ENCODE data around the gene AGPAT3. TPM values are rescaled to one million over a fixed set of nuclear protein-coding genes. Genes with fewer than 3 reads are reported as not detected.

The AGPAT3 gene
- total RNA-seq, 1 experiment from 2014 or later = 13.0 TPM

DNA sequence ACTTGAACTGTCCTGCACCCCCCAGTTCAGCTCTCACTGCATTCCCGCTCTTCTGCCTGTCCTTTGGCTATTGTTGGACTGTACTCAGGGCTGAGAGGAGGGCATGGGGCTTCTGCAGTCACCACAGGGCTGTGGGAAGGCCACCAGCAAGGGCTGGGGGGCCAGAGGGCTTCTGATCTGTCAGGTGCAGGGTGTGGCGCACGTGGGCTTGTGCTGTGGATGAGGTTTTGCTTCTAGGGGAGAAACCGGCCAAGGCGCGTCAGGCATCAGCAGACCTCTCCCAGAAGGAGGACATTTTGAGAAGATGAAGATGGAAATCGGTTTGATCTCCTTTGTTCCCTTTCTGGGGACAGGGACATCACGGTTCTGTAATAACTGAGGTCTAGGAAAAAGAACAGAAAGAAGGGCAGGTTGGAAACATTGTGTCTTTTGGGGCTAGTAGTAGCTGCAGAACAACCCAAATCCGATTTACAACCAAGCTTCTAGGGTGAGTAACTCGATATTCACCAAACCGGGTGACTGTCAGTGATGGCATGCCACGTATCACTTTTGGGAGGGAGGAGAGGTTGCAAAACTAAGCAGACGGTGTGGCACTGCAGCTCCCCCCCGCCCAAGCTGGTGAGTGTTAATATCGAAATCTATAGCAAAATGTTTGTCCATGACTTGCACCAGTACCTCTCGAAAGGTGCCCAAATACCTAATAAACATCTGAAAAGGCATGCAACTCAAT, 40.9 kb downstream of the AGPAT3 start:
- no peak overlapping the region for H3K23ac ChIP-seq (ENCODE audit: insufficient read length, low read depth, low read length)
- H3K18ac ChIP-seq (ENCODE audit: insufficient read length, low read depth, low read length) = no peak overlapping the region
- H2BK15ac ChIP-seq (ENCODE audit: low read depth, low read length) = no peak overlapping the region
- H3K27ac ChIP-seq (ENCODE audit: insufficient read length, low read depth, low read length) = no peak overlapping the region
- H3K4ac ChIP-seq (ENCODE audit: low read depth, low read length) = no peak overlapping the region
- TF ChIP-seq CTCF (conservative IDR thresholded peaks at IDR 0.05) = no peak
- Mint-ChIP-seq H3K27me3 (ENCODE audit: low read depth) (peaks cover 1% of the 10 kb centered on the region; the same call in 1 of the 2 replicates), H3K4me3 (no peak overlapping the region), H3K4me1 (peaks cover 8 to 11% of the 10 kb centered on the region in 2 experiments), H3K36me3 (ENCODE audit: insufficient read depth in 1 of 3, low read depth in 3 of 3) (0 out of 7 replicates have a peak, but pooled peaks cover 0 to 1% (median 0%) of the 10 kb centered on the region in 3 experiments), H3K9me3 (no peaks in the 10 kb centered on the region), H3K27ac (no peak overlapping the region)
- H4K8ac ChIP-seq (replicated peaks; ENCODE audit: insufficient read length, low read depth, low read length) = no peak overlapping the region
- H4K5ac ChIP-seq (ENCODE audit: insufficient read length, low read depth, low read length) = no peak overlapping the region
- no peak overlapping the region for H2BK20ac ChIP-seq (ENCODE audit: low read depth, low read length, poor library complexity, severe bottlenecking)
- no peak for DNase-seq
- H4K91ac ChIP-seq (ENCODE audit: insufficient read length, low read depth, low read length) = no peak overlapping the region
- no peaks in the 10 kb centered on the region for H4K20me1 ChIP-seq (ENCODE audit: control insufficient read depth, insufficient read depth, insufficient read length)
- no peaks in the 10 kb centered on the region for H3K79me1 ChIP-seq (ENCODE audit: insufficient read depth, low read depth, low read length, poor library complexity, severe bottlenecking)
- no peak overlapping the region for H3K4me2 ChIP-seq (ENCODE audit: insufficient read depth, insufficient read length, low read length)
- WGBS (ENCODE audit: extremely low coverage, insufficient read length, low lambda C conversion rate) = no CpG with 5 or more reads among the region's 16 CpGs
- H3T11ph ChIP-seq (ENCODE audit: low read length) = no peak overlapping the region
- H3K14ac ChIP-seq (ENCODE audit: insufficient read depth, low read length) = no peak overlapping the region
- H2BK12ac ChIP-seq (ENCODE audit: insufficient read length, low read depth, low read length) = no peak overlapping the region
- H3K9me3 ChIP-seq (ENCODE audit: control insufficient read depth, low read depth, low read length) = no peaks in the 10 kb centered on the region
- no peaks in the 10 kb centered on the region for H3K4me1 ChIP-seq (ENCODE audit: insufficient read depth, low read length)
- no peaks in the 10 kb centered on the region for H3K23me2 ChIP-seq (ENCODE audit: insufficient read length, low read depth, low read length, poor library complexity, severe bottlenecking)
- H3K56ac ChIP-seq (ENCODE audit: insufficient read length, low read depth, low read length) = no peak overlapping the region
- no peak overlapping the region for H2BK120ac ChIP-seq (ENCODE audit: low read depth, low read length, poor library complexity, severe bottlenecking)
- H2BK5ac ChIP-seq (ENCODE audit: insufficient read length, low read length) = no peak overlapping the region
- no peaks in the 10 kb centered on the region for H3K27me3 ChIP-seq (ENCODE audit: insufficient read depth, low read length)
- H3K79me2 ChIP-seq (ENCODE audit: insufficient read depth, low read length) = no peaks in the 10 kb centered on the region
- no peak overlapping the region for H2AK5ac ChIP-seq (ENCODE audit: insufficient read length, low read length)
- H2AFZ ChIP-seq (ENCODE audit: low read length) = no peak overlapping the region
- no peak overlapping the region for H3K9ac ChIP-seq (ENCODE audit: extremely low read depth, insufficient read length, low read length)
